ENCODE measurements around the gene C1orf21.

GRCh38 chr1:184532199-184532598 lies 145.4 kb downstream of the C1orf21 start:
- no peak for TF ChIP-seq POLR2A (IDR thresholded peaks at IDR 0.05; ENCODE audit: low read length)
- no peak for TF ChIP-seq GATA1 (IDR thresholded peaks at IDR 0.05; ENCODE audit: low read depth, low read length)
